H1 (cell line): ENCODE measurements around the gene ZNF610. TPM values are rescaled to one million over a fixed set of nuclear protein-coding genes. Genes with fewer than 3 reads are reported as not detected.
A peak's percentile ranks its signal among the peaks of the same experiment; 100 is the strongest.

Experiments used
- CTCF ChIA-PET: fragments of 300-600 bp; sonication (Branson Sonifier 250); formaldehyde crosslinking; loops from one replicate; lab custom pipeline; 2021; ENCODE audit not compliant: partially characterized antibody; lab: Charles Lee
- POLR2A ChIA-PET: fragments of 300-600 bp; sonication (Branson Sonifier 250); formaldehyde crosslinking; loops from one replicate; lab custom pipeline; 2021; ENCODE audit warnings: inconsistent platforms; ENCODE audit not compliant: partially characterized antibody; lab: Charles Lee
- DNase-seq, 2 experiments: peaks; one replicate each; pipeline versions ENCODE4 v3.0.0 to v3.0.0-alpha.2; 2010 to 2022; ENCODE audit warnings: low spot score in 2 of 2, low read depth in 1 of 2, mixed read lengths in 1 of 2
- FAIRE-seq: peaks from 2 replicates; lab custom pipeline; 2011; peaks lifted over from hg19 to GRCh38; lab: Jason Lieb, UNC
- H2AFZ ChIP-seq: 2 replicates; pipeline ENCODE4 v1.8.1; 2012; ENCODE audit warnings: low read length, inconsistent platforms
- H2AK5ac ChIP-seq: 2 replicates; pipeline ENCODE4 v1.6.1; 2013; ENCODE audit warnings: low read depth, low read length
- H2BK120ac ChIP-seq: replicated peaks from 2 replicates; pipeline ENCODE3; 2013; ENCODE audit warnings: low read depth, low read length, inconsistent platforms
- H2BK12ac ChIP-seq: 2 replicates; pipeline ENCODE4 v1.6.1; 2013; ENCODE audit warnings: low read depth, low read length
- H2BK15ac ChIP-seq: 2 replicates; pipeline ENCODE4 v1.6.1; 2013; ENCODE audit warnings: low read length
- H2BK20ac ChIP-seq: 2 replicates; pipeline ENCODE4 v1.6.1; 2013; ENCODE audit warnings: low read length
- H2BK5ac ChIP-seq: 2 replicates; pipeline ENCODE4 v1.6.1; 2013; ENCODE audit warnings: low read depth, low read length
- H3K14ac ChIP-seq: 2 replicates; pipeline ENCODE4 v1.6.1; 2013; ENCODE audit warnings: inconsistent platforms; ENCODE audit not compliant: insufficient read length
- H3K18ac ChIP-seq: 2 replicates; pipeline ENCODE4 v1.6.1; 2013; ENCODE audit warnings: low read length; ENCODE audit errors: extremely low read depth
- H3K23ac ChIP-seq: 2 replicates; pipeline ENCODE4 v1.6.1; 2013; ENCODE audit warnings: inconsistent platforms; ENCODE audit not compliant: insufficient read length
- H3K23me2 ChIP-seq: 2 replicates; pipeline ENCODE4 v1.6.1; 2013; ENCODE audit warnings: low read depth, low read length
- H3K27ac ChIP-seq: 2 replicates; pipeline ENCODE4 v1.6.1; 2011; ENCODE audit warnings: low read depth, low read length, inconsistent platforms
- H3K27me3 ChIP-seq, 4 experiments: replicated peaks in 1 of 4; 1 replicate in 1 of 4; 2 replicates in 3 of 4; pipeline versions ENCODE4 v1.6.1 to v1.8.1; 2011 to 2013; ENCODE audit warnings: low read length in 3 of 4, mild to moderate bottlenecking in 3 of 4, inconsistent platforms in 2 of 4, mixed read lengths in 2 of 4, moderate library complexity in 1 of 4; ENCODE audit not compliant: control insufficient read depth in 3 of 4, insufficient read depth in 3 of 4; ENCODE audit errors: extremely low read depth in 1 of 4
- H3K36me3 ChIP-seq, 4 experiments: 2 replicates each; pipeline versions ENCODE4 v1.6.1 to v1.8.1; 2011 to 2013; ENCODE audit warnings: mild to moderate bottlenecking in 4 of 4, low read length in 3 of 4, moderate library complexity in 2 of 4, control low read depth in 1 of 4, inconsistent platforms in 1 of 4; ENCODE audit not compliant: insufficient read depth in 4 of 4, control insufficient read depth in 2 of 4
- H3K4ac ChIP-seq: replicated peaks from 2 replicates; pipeline ENCODE3; 2013; ENCODE audit warnings: low read length, low read depth, mixed read lengths, inconsistent platforms; ENCODE audit not compliant: insufficient read length
- H3K4me1 ChIP-seq, 4 experiments: replicated peaks in 1 of 4; 1 replicate in 1 of 4; 2 replicates in 3 of 4; pipeline versions ENCODE4 v1.6.1 to v1.8.1; 2011 to 2013; ENCODE audit warnings: low read length in 3 of 4, inconsistent platforms in 2 of 4, mixed read lengths in 1 of 4; ENCODE audit not compliant: insufficient read depth in 4 of 4, control insufficient read depth in 3 of 4
- H3K4me2 ChIP-seq, 2 experiments: 2 replicates each; pipeline versions ENCODE4 v1.6.1 to v1.8.1; 2011 to 2013; ENCODE audit warnings: low read depth in 2 of 2, low read length in 2 of 2, control low read depth in 1 of 2, inconsistent platforms in 1 of 2, mild to moderate bottlenecking in 1 of 2; ENCODE audit not compliant: insufficient read depth in 1 of 2
- H3K4me3 ChIP-seq, 4 experiments: fragments of 200-600, 300-600 bp in 1 of 4; sonication (generic), shearing (Covaris generic), sonication (Bioruptor Twin) in 1 of 4; 2 replicates each; pipeline versions ENCODE4 v1.5.1 to v1.8.1; 2011 to 2016; ENCODE audit warnings: low read length in 4 of 4, low read depth in 3 of 4, control low read depth in 2 of 4, inconsistent platforms in 2 of 4, mild to moderate bottlenecking in 2 of 4, mixed read lengths in 1 of 4, moderate library complexity in 1 of 4; ENCODE audit not compliant: insufficient read depth in 2 of 4; ENCODE audit errors: extremely low read depth in 1 of 4
- H3K56ac ChIP-seq: replicated peaks from 2 replicates; pipeline ENCODE3; 2013; ENCODE audit warnings: low read depth, mild to moderate bottlenecking, mixed read lengths, low read length, inconsistent platforms; ENCODE audit not compliant: insufficient read length
- H3K79me1 ChIP-seq: 2 replicates; pipeline ENCODE4 v1.6.1; 2013; ENCODE audit warnings: low read depth, low read length, control low read depth
- H3K79me2 ChIP-seq, 2 experiments: 2 replicates each; pipeline versions ENCODE4 v1.6.1 to v1.8.1; 2012 to 2013; ENCODE audit warnings: low read length in 2 of 2, mild to moderate bottlenecking in 2 of 2, inconsistent platforms in 1 of 2; ENCODE audit not compliant: insufficient read depth in 2 of 2, control insufficient read depth in 1 of 2
- H3K9ac ChIP-seq, 4 experiments: replicated peaks in 1 of 4; 1 replicate in 1 of 4; 2 replicates in 3 of 4; pipeline versions ENCODE4 v1.6.1 to v1.8.1; 2011 to 2013; ENCODE audit warnings: low read depth in 3 of 4, low read length in 3 of 4, control low read depth in 2 of 4, mild to moderate bottlenecking in 2 of 4, moderate library complexity in 2 of 4, inconsistent platforms in 1 of 4; ENCODE audit errors: extremely low read depth in 1 of 4
- H3K9me3 ChIP-seq, 2 experiments: 2 replicates each; pipeline versions ENCODE4 v1.6.1 to v1.8.1; 2012 to 2013; ENCODE audit warnings: mild to moderate bottlenecking in 2 of 2, moderate library complexity in 2 of 2, control low read depth in 1 of 2, inconsistent platforms in 1 of 2, low read depth in 1 of 2, low read length in 1 of 2, mixed read lengths in 1 of 2; ENCODE audit not compliant: insufficient read depth in 2 of 2
- H4K20me1 ChIP-seq, 2 experiments: replicated peaks in 1 of 2; 2 replicates each; pipeline versions ENCODE3 to v1.8.1; 2011 to 2013; ENCODE audit warnings: inconsistent platforms in 2 of 2, low read length in 2 of 2, mild to moderate bottlenecking in 1 of 2; ENCODE audit not compliant: insufficient read depth in 2 of 2, control insufficient read depth in 1 of 2
- H4K5ac ChIP-seq: 2 replicates; pipeline ENCODE4 v1.6.1; 2013; ENCODE audit warnings: low read length, low read depth, mixed read lengths, inconsistent platforms; ENCODE audit not compliant: insufficient read length
- H4K8ac ChIP-seq: 2 replicates; pipeline ENCODE4 v1.8.0; 2013; ENCODE audit warnings: mild to moderate bottlenecking, moderate library complexity, low read length, inconsistent platforms; ENCODE audit not compliant: insufficient read depth; ENCODE audit errors: extremely low read depth
- H4K91ac ChIP-seq: replicated peaks from 2 replicates; pipeline ENCODE3; 2013; ENCODE audit warnings: low read length, mixed read lengths, inconsistent platforms; ENCODE audit not compliant: insufficient read length
- CBX5 ChIP-seq: fragments of 300-800, 300-1000 bp; sonication (generic); IDR thresholded peaks from 2 replicates; pipeline ENCODE4 v1.7.1; 2016; ENCODE audit warnings: antibody characterized with exemption, low read length, low read depth
- CHD2 ChIP-seq: IDR thresholded peaks from 2 replicates; pipeline ENCODE4 v1.6.1; 2012; ENCODE audit warnings: low read length, improper control_type of control experiment
- CTBP2 ChIP-seq: IDR thresholded peaks from 2 replicates; pipeline ENCODE4 v1.7.0; 2011; ENCODE audit warnings: borderline replicate concordance, mild to moderate bottlenecking, moderate library complexity, mixed read lengths, low read length; ENCODE audit not compliant: insufficient read depth, insufficient read length
- FOSL1 ChIP-seq: IDR thresholded peaks from 2 replicates; pipeline ENCODE4 v1.6.1; 2011; ENCODE audit warnings: mild to moderate bottlenecking, low read depth, low read length, moderate library complexity; ENCODE audit not compliant: insufficient read depth
- HDAC2 ChIP-seq, 2 experiments: fragments of 300-600 bp in 1 of 2; sonication (generic) in 1 of 2; IDR thresholded peaks; 2 replicates each; pipeline ENCODE4 v1.6.1; 2011 to 2012; ENCODE audit warnings: low read depth in 2 of 2, low read length in 2 of 2, mild to moderate bottlenecking in 2 of 2, moderate library complexity in 2 of 2, borderline replicate concordance in 1 of 2, inconsistent platforms in 1 of 2
- KDM5A ChIP-seq: fragments of 200-600 bp; IDR thresholded peaks from 2 replicates; pipeline ENCODE4 v1.7.1; 2012; ENCODE audit warnings: mild to moderate bottlenecking, low read length, inconsistent platforms, mixed read lengths
- SAP30 ChIP-seq: fragments of 300-600 bp; sonication (generic); IDR thresholded peaks from 2 replicates; pipeline ENCODE4 v1.7.1; 2012; ENCODE audit warnings: low read length, moderate library complexity, mild to moderate bottlenecking, inconsistent platforms; ENCODE audit not compliant: insufficient read depth, insufficient replicate concordance
- SIX5 ChIP-seq: IDR thresholded peaks from 2 replicates; pipeline ENCODE4 v1.6.1; 2011; ENCODE audit warnings: mild to moderate bottlenecking, low read depth, low read length
- TAF7 ChIP-seq: optimal IDR thresholded peaks from 2 replicates; pipeline ENCODE3; 2011; ENCODE audit warnings: low read depth, mild to moderate bottlenecking, inconsistent platforms, low read length, moderate library complexity, borderline replicate concordance
- YY1 ChIP-seq: IDR thresholded peaks from 2 replicates; pipeline ENCODE4 v1.6.1; 2011; ENCODE audit warnings: low read depth, mild to moderate bottlenecking, low read length
- WGBS, 2 experiments: shearing (Covaris generic) in 1 of 2; methylation state at CpG; one replicate each; pipeline versions ENCODE4 v1.1.6 to v1.1.7; 2013 to 2015; ENCODE audit warnings: low lambda C conversion rate in 2 of 2, mixed read lengths in 2 of 2, inconsistent platforms in 1 of 2, low coverage in 1 of 2, missing lambda C conversion rate in 1 of 2; ENCODE audit not compliant: insufficient replicate concordance in 2 of 2, insufficient coverage in 1 of 2, insufficient read length in 1 of 2; ENCODE audit errors: extremely low coverage in 1 of 2, missing lambda C conversion rate in 1 of 2; 5-methylcytosine and 5-hydroxymethylcytosine counted together
- polyA plus RNA-seq, 7 experiments: library from polyadenylated mRNA; depleted of rRNA in 3 of 7; stranded (reverse) in 5 of 7; unstranded in 2 of 7; fragments of >200 nt in 5 of 7; fragments of 200-250 nt in 2 of 7; gene quantifications; 1 replicate in 5 of 7; 2 replicates in 1 of 7; 4 replicates in 1 of 7; pipeline versions ENCODE4 v1.2.1 to v1.2.3, GENCODE V29; 2011 to 2013; ENCODE audit warnings: missing spikeins in 2 of 7, mixed read lengths in 2 of 7
- total RNA-seq: library from RNA; stranded (reverse); fragmentation: NEBNext Ultra II Directional; extraction: Animal tissue kit (Norgen Biotek cat#: 25700); gene quantifications from 2 replicates; pipeline ENCODE4 v1.2.1, GENCODE V29; 2021

Gene ZNF610
- total and polyA plus RNA-seq, 2 of the 8 experiments (the other 6 are each of a cell fraction or from before 2014, with no cell fraction given) = 2.4 to 5.4 TPM

- H3K4me3 ChIP-seq = peak within 1 kb of the TSS; percentile 21 to 71 (median 64)
- H3K9ac ChIP-seq = peak within 1 kb of the TSS in 3 of 4 experiments; percentile 45 to 62 (median 61); a peak in 6 of 7 replicates
- H3K27ac ChIP-seq = peak within 1 kb of the TSS; percentile 30; the same call in 1 of the 2 replicates
- 31% methylated on average over 29 of the region's 36 CpGs; no CpG with 5 or more reads in 1 of the 2 experiments for WGBS, 2 experiments
- H2BK5ac ChIP-seq = no peak within 1 kb of the TSS
- peak within 1 kb of the TSS; percentile 27 for H4K5ac ChIP-seq
- no peaks in the 10 kb centered on the region for H3K27me3 ChIP-seq
- FAIRE-seq (no peak), DNase-seq (peak in 1 of 2 experiments; percentile 80)
- H3K9me3 ChIP-seq = peaks cover 10 to 13% of the 10 kb centered on the region in 2 experiments
- H3K23me2 ChIP-seq = no peaks in the 10 kb centered on the region; the same call in 1 of the 2 replicates
- H3K56ac ChIP-seq = peak within 1 kb of the TSS; percentile 12
- H3K14ac ChIP-seq = no peak within 1 kb of the TSS
- H3K18ac ChIP-seq = no peak within 1 kb of the TSS; the same call in 1 of the 2 replicates
- no peak within 1 kb of the TSS for H4K8ac ChIP-seq
- no peaks in the 10 kb centered on the region; a peak in 2 of 7 replicates for H3K4me1 ChIP-seq
- H3K4ac ChIP-seq = no peak within 1 kb of the TSS
- H3K36me3 ChIP-seq = peaks cover 0 to 6% (median 2%) of the 10 kb centered on the region in 4 experiments; a peak in 2 of 8 replicates
- H2BK15ac ChIP-seq = no peak within 1 kb of the TSS
- peak within 1 kb of the TSS; percentile 56 to 78 for H3K4me2 ChIP-seq
- ChIA-PET POLR2A (interaction anchor here (0.6 to 3.0 kb wide), 14 partner anchors 9 to 258 kb away, joined by 3 to 23 read pairs (median 4); partner anchors contain the start of genes ZNF578, ZNF616 and ZNF880), CTCF (interaction anchor here (0.5 to 2.4 kb wide), 8 partner anchors 53 to 384 kb away, joined by 3 to 7 read pairs (median 4); no protein-coding TSS in a partner anchor)
- no peak within 1 kb of the TSS for H2BK120ac ChIP-seq
- H2BK12ac ChIP-seq = no peak within 1 kb of the TSS
- H3K79me1 ChIP-seq = no peaks in the 10 kb centered on the region
- no peak within 1 kb of the TSS for H4K91ac ChIP-seq
- H2AK5ac ChIP-seq = no peak within 1 kb of the TSS
- H2AFZ ChIP-seq = peak within 1 kb of the TSS; percentile 82; the same call in 1 of the 2 replicates
- no peaks in the 10 kb centered on the region for H4K20me1 ChIP-seq
- 0 out of 4 replicates have a peak, but pooled peaks cover 0 to 6% of the 10 kb centered on the region in 2 experiments for H3K79me2 ChIP-seq
- H2BK20ac ChIP-seq = no peak within 1 kb of the TSS
- no peak within 1 kb of the TSS for H3K23ac ChIP-seq
- TF ChIP-seq CTBP2 (no peak), KDM5A (no peak), HDAC2 (IDR thresholded peaks at IDR 0.05; ENCODE audit: borderline replicate concordance in 1 of 2, low read depth in 2 of 2, low read length in 2 of 2) (no peak), FOSL1 (no peak), YY1 (no peak), SAP30 (no peak), CHD2 (no peak), TAF7 (peak; percentile 41), CBX5 (no peak), SIX5 (no peak)
Observed at GRCh38 chr19:52397310-52398080, 61.5 kb downstream of the ZNF610 start, which contains the start of gene ZNF528. Gene ZNF528 (plus strand): TSS chr19:52397849. CDS start chr19:52402014, 4,165 bp downstream.
